ENCODE measurements around the gene PALB2.

DNA sequence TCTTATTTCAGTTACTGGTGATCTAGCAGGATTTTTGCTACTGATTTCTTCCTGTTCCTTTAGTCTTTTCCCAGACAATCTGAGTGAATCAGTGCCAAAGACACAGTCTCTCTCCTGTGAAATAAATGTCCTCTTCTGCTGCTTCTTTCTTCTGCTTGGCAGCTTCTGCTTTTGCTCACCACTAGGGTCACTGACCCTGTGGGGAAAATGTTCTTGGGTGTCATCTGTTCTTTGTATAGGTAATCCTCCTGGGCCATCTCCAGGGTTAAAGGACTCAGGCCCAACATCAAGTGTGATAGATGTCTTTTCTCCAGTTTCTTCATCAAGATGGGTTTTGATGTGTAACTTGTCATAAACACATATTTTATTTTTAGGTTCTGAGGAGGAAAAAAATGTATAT lies 5.2 kb downstream of the PALB2 start:
- no peak for TF ChIP-seq CTCF (IDR thresholded peaks at IDR 0.05 in 4 of 5, conservative IDR thresholded peaks at IDR 0.05 in 1 of 5)
- TF ChIP-seq POLR2A (IDR thresholded peaks at IDR 0.05), result no peak
